ENCODE measurements around the gene OR8D1. TPM values are rescaled to one million over a fixed set of nuclear protein-coding genes. Genes with fewer than 3 reads are reported as not detected.

Gene OR8D1
- polyA plus RNA-seq, 1 donor (not counting 4 experiments of a cell fraction or from before 2014, with no cell fraction given): not detected

DNA sequence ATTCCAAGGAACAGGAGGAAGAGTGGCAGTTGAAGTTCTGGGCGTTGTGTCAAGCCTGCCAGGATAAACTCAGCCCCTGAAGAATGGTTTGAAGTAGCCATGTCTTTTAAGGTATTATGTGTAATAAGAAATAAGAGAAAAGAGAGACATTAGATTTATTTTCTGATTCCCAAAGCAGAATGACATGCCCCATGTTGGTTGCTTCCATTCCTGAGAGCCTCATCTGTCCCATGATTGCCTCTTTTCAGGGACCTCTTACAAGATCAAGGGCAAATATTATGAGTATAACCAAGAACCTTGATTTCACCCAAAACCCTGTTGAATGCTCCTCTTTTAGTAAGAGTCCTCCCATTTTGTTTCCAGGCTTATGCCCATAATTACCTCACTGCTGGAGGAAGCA, 6.3 kb upstream of the OR8D1 start, which contains the start of gene OR8D2:
Gene OR8D2, minus strand, starts transcription at position 101 of the 400 bp plus-strand sequence. Its CDS starts 0 bp downstream, at position 101.
- Histone ChIP-seq H3K4me1 (ENCODE audit: control insufficient read depth, extremely low read depth, insufficient read depth, low read length) (no peaks in the 10 kb centered on the region), H3K9ac (ENCODE audit: control insufficient read depth, extremely low read depth, insufficient read depth, low read length) (no peak within 1 kb of the TSS), H3K27me3 (ENCODE audit: control insufficient read depth, extremely low read depth, insufficient read depth, low read length) (no peaks in the 10 kb centered on the region), H2AFZ (ENCODE audit: control insufficient read depth, low read length) (no peak within 1 kb of the TSS), H3K9me1 (ENCODE audit: control insufficient read depth, extremely low read depth, insufficient read depth, low read length) (no peaks in the 10 kb centered on the region), H4K20me1 (ENCODE audit: control insufficient read depth, extremely low read depth, insufficient read depth, low read length) (no peaks in the 10 kb centered on the region), H3K36me3 (ENCODE audit: control insufficient read depth in 2 of 2, extremely low read depth in 1 of 2, insufficient read depth in 2 of 2, low read length in 2 of 2) (no peaks in the 10 kb centered on the region), H3K9me3 (ENCODE audit: control insufficient read depth, low read depth, low read length) (no peaks in the 10 kb centered on the region), H3K4me3 (ENCODE audit: control insufficient read depth in 2 of 3, extremely low read depth in 1 of 3, insufficient read depth in 2 of 3, low read depth in 1 of 3, low read length in 3 of 3) (no peak within 1 kb of the TSS), H3K27ac (ENCODE audit: control insufficient read depth, insufficient read depth, low read length) (no peak within 1 kb of the TSS), H3K79me2 (ENCODE audit: control insufficient read depth, insufficient read depth, low read length) (no peaks in the 10 kb centered on the region), H3K4me2 (ENCODE audit: control insufficient read depth, extremely low read depth, insufficient read depth, low read depth, low read length) (no peak within 1 kb of the TSS)
- DNase-seq (ENCODE audit: low read depth, low spot score) (no peak), FAIRE-seq (no peak)
- dilution Hi-C loops (cut with MboI; ENCODE audit: extremely low pct_ligation_motif_present, low sequenced_read_pairs): no loop called here
- TF ChIP-seq, protein P1, sequence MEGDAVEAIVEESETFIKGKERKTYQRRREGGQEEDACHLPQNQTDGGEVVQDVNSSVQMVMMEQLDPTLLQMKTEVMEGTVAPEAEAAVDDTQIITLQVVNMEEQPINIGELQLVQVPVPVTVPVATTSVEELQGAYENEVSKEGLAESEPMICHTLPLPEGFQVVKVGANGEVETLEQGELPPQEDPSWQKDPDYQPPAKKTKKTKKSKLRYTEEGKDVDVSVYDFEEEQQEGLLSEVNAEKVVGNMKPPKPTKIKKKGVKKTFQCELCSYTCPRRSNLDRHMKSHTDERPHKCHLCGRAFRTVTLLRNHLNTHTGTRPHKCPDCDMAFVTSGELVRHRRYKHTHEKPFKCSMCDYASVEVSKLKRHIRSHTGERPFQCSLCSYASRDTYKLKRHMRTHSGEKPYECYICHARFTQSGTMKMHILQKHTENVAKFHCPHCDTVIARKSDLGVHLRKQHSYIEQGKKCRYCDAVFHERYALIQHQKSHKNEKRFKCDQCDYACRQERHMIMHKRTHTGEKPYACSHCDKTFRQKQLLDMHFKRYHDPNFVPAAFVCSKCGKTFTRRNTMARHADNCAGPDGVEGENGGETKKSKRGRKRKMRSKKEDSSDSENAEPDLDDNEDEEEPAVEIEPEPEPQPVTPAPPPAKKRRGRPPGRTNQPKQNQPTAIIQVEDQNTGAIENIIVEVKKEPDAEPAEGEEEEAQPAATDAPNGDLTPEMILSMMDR (optimal IDR thresholded peaks at IDR 0.05 in 1 of 3, IDR thresholded peaks at IDR 0.05 in 1 of 3, conservative IDR thresholded peaks at IDR 0.05 in 1 of 3; ENCODE audit: extremely low read depth in 1 of 3, insufficient read depth in 2 of 3, low read length in 3 of 3): no peak
- no peak for TF ChIP-seq EZH2 (IDR thresholded peaks at IDR 0.05; ENCODE audit: low read length)

DNA sequence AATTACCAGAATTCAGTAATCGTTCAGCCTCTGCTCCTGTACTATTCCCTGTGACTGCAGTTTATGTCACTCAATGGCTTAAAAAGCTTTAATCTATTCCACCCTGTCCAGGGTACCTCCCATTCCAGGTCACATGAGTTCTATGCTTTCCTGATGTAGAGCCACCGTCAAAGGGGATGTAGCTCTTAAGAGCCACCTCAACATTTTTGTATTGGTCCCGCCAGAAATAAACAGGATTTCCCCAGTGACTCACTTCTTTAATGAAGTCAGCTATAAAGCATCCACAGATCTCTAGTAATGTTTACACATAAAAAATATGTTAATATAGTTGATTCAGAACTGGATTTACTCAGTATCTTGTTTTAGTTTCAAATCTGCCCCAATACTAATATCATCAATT, 1.3 kb upstream of the OR8D1 start:
- no peak overlapping the region for H3K4me2 ChIP-seq (ENCODE audit: control insufficient read depth, extremely low read depth, insufficient read depth, low read depth, low read length)
- no peak overlapping the region for H3K4me3 ChIP-seq (ENCODE audit: control insufficient read depth in 2 of 3, extremely low read depth in 1 of 3, insufficient read depth in 2 of 3, low read depth in 1 of 3, low read length in 3 of 3)
- H3K9me1 ChIP-seq (ENCODE audit: control insufficient read depth, extremely low read depth, insufficient read depth, low read length): no peaks in the 10 kb centered on the region
- no peak overlapping the region for H2AFZ ChIP-seq (ENCODE audit: control insufficient read depth, low read length)
- no peak overlapping the region for H3K9ac ChIP-seq (ENCODE audit: control insufficient read depth, extremely low read depth, insufficient read depth, low read length)
- no peaks in the 10 kb centered on the region for H4K20me1 ChIP-seq (ENCODE audit: control insufficient read depth, extremely low read depth, insufficient read depth, low read length)
- FAIRE-seq (no peak), DNase-seq (ENCODE audit: low read depth, low spot score) (no peak)
- H3K9me3 ChIP-seq (ENCODE audit: control insufficient read depth, low read depth, low read length): no peaks in the 10 kb centered on the region
- H3K36me3 ChIP-seq (ENCODE audit: control insufficient read depth in 2 of 2, extremely low read depth in 1 of 2, insufficient read depth in 2 of 2, low read length in 2 of 2): no peaks in the 10 kb centered on the region
- H3K27ac ChIP-seq (ENCODE audit: control insufficient read depth, insufficient read depth, low read length): no peak overlapping the region
- H3K27me3 ChIP-seq (ENCODE audit: control insufficient read depth, extremely low read depth, insufficient read depth, low read length): no peaks in the 10 kb centered on the region
- H3K4me1 ChIP-seq (ENCODE audit: control insufficient read depth, extremely low read depth, insufficient read depth, low read length): no peaks in the 10 kb centered on the region
- TF ChIP-seq, protein P1 (optimal IDR thresholded peaks at IDR 0.05 in 1 of 3, IDR thresholded peaks at IDR 0.05 in 1 of 3, conservative IDR thresholded peaks at IDR 0.05 in 1 of 3; ENCODE audit: extremely low read depth in 1 of 3, insufficient read depth in 2 of 3, low read length in 3 of 3): no peak
- TF ChIP-seq EZH2 (IDR thresholded peaks at IDR 0.05; ENCODE audit: low read length): no peak
- dilution Hi-C loops (cut with MboI; ENCODE audit: extremely low pct_ligation_motif_present, low sequenced_read_pairs): no loop called here
- H3K79me2 ChIP-seq (ENCODE audit: control insufficient read depth, insufficient read depth, low read length): no peaks in the 10 kb centered on the region

Measured in keratinocyte (primary cell).